ENCODE results near the gene VEZF1.

Gene VEZF1

DNA sequence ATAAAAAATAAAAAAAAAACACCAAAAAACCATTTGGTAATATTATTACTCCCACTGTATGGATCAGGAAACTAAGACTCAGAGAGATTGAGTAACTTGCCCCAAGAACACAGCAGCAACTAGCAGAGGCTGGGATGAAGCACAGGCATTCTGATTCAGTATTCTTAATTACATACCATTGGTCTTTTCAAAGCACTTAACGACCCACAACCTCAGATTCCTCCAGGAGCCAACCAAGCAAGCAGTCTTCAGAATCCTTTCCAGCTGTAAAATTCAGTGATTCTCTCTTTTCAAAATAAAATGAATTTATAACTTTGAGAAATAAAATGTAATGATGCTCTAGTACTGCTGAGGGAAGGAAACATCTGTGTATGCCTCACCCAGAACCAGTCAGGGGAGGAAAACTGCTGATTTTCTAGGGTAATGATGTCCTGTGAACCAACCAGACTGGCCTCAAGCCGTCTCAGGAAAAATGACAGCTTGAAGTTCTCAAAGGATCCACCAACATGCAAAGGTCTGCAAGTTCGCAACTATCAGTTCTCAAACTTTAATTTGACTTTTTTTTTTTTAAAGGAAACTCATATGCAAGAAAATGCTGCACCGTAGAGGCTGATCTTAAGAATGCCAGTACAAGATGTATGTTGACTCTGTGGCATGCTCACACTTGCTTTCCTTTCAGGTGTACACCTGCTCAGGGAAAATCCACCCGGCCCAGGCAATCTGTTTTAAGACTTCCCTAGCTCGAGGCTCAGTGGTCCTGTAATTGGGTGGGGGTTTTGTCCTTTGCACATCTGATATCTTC, 41.9 kb downstream of the VEZF1 start:
- peak; percentile 62 for ATAC-seq (ENCODE audit: low read depth)

GRCh38 chr17:57944908-57945307, 43.1 kb downstream of the VEZF1 start:
- H3K4me1 ChIP-seq (ENCODE audit: insufficient read depth, poor library complexity, severe bottlenecking) = peaks cover 57% of the 10 kb centered on the region
- TF ChIP-seq CTCF (IDR thresholded peaks at IDR 0.05; ENCODE audit: poor library complexity, severe bottlenecking) = no peak
- H3K27ac ChIP-seq (ENCODE audit: poor library complexity, severe bottlenecking) = peak overlapping the region; percentile 96
- no peak for ATAC-seq (ENCODE audit: low read depth)
- no peaks in the 10 kb centered on the region for H3K9me3 ChIP-seq (ENCODE audit: severe bottlenecking)
- no peak overlapping the region for H3K4me3 ChIP-seq (ENCODE audit: severe bottlenecking)
- no peaks in the 10 kb centered on the region for H3K36me3 ChIP-seq (ENCODE audit: low read depth)
- no peaks in the 10 kb centered on the region for H3K27me3 ChIP-seq (ENCODE audit: insufficient read depth, poor library complexity, severe bottlenecking)
- no peak for DNase-seq (ENCODE audit: low spot score)

More for the DNA sequence above, 41.9 kb downstream of the VEZF1 start:
- Histone ChIP-seq H3K36me3 (ENCODE audit: low read depth) (no peaks in the 10 kb centered on the region), H3K27ac (ENCODE audit: poor library complexity, severe bottlenecking) (peak overlapping the region; percentile 96), H3K4me1 (ENCODE audit: insufficient read depth, poor library complexity, severe bottlenecking) (peaks cover 69% of the 10 kb centered on the region), H3K27me3 (ENCODE audit: insufficient read depth, poor library complexity, severe bottlenecking) (no peaks in the 10 kb centered on the region), H3K4me3 (ENCODE audit: severe bottlenecking) (peak overlapping the region; percentile 6), H3K9me3 (ENCODE audit: severe bottlenecking) (no peaks in the 10 kb centered on the region)
- TF ChIP-seq CTCF (IDR thresholded peaks at IDR 0.05; ENCODE audit: poor library complexity, severe bottlenecking) = peak; percentile 31
- no peak for DNase-seq (ENCODE audit: low spot score)

DNA sequence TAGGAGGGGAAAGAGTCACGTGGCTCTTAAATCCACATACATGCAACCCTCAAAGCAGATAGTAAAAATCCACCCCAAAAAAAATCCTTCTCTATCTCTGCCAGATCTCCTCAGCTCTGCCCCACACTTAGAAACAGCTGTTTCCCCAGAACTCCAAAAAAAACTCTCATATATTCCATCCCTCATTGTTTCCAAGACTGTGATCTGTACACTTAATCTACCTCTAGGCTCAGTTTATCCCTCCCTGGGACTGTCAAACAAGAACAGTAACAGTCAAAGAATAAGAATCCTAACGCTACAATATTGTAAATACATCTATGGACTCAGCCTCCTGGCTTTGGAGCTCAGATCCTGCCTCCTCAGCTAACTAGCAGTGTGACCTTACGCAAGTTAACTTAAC, 44.4 kb downstream of the VEZF1 start:
- Histone ChIP-seq H3K27ac (ENCODE audit: poor library complexity, severe bottlenecking) (peak overlapping the region; percentile 46), H3K27me3 (ENCODE audit: insufficient read depth, poor library complexity, severe bottlenecking) (no peaks in the 10 kb centered on the region), H3K4me3 (ENCODE audit: severe bottlenecking) (no peak overlapping the region), H3K36me3 (ENCODE audit: low read depth) (no peaks in the 10 kb centered on the region), H3K4me1 (ENCODE audit: insufficient read depth, poor library complexity, severe bottlenecking) (peaks cover 47% of the 10 kb centered on the region), H3K9me3 (ENCODE audit: severe bottlenecking) (no peaks in the 10 kb centered on the region)
- ATAC-seq (ENCODE audit: low read depth) (no peak), DNase-seq (ENCODE audit: low spot score) (no peak)
- no peak for TF ChIP-seq CTCF (IDR thresholded peaks at IDR 0.05; ENCODE audit: poor library complexity, severe bottlenecking)

- peaks cover 42% of the 10 kb centered on the region for H3K4me1 ChIP-seq (ENCODE audit: insufficient read depth, poor library complexity, severe bottlenecking)
These were observed 44.9 kb downstream of the VEZF1 start for GRCh38 chr17:57943140-57943539.

More at GRCh38 chr17:57943140-57943539, 44.9 kb downstream of the VEZF1 start:
- Histone ChIP-seq H3K27ac (ENCODE audit: poor library complexity, severe bottlenecking) (peak overlapping the region; percentile 46), H3K27me3 (ENCODE audit: insufficient read depth, poor library complexity, severe bottlenecking) (no peaks in the 10 kb centered on the region), H3K36me3 (ENCODE audit: low read depth) (no peaks in the 10 kb centered on the region), H3K4me3 (ENCODE audit: severe bottlenecking) (no peak overlapping the region), H3K9me3 (ENCODE audit: severe bottlenecking) (no peaks in the 10 kb centered on the region)
- ATAC-seq (ENCODE audit: low read depth) (no peak), DNase-seq (ENCODE audit: low spot score) (no peak)
- TF ChIP-seq CTCF (IDR thresholded peaks at IDR 0.05; ENCODE audit: poor library complexity, severe bottlenecking) = no peak
